Measurements from ENCODE around the gene TEX38. TPM values are rescaled to one million over a fixed set of nuclear protein-coding genes. Genes with fewer than 3 reads are reported as not detected.

TEX38 gene
- total RNA-seq, 1 experiment from 2014 or later = 0.17 TPM

DNA sequence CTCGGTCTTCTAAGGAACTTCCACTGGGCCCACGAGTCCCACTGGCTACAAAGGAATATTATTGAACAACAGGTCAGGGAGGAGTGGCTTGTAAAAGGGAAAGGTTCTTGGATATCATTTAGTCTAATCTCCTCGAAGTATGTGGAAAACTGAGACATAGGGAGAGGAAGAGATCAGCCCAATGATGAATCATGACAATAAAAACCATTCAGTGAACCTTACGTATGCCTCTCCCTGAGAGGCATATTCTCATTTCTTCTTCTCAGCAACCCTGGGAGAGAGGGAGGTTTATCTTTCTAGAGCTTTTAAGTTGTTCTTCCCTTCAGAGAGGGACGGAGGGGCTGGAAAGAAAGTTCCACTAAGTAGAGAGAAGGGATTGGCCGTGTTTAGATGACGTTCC is 49.7 kb upstream of the TEX38 start:
- ChIA-PET CTCF (interaction anchor here (0.6 to 3.7 kb wide), 24 partner anchors 8 to 148 kb away, joined by 3 to 18 read pairs (median 4); partner anchors contain the start of genes ATPAF1, EFCAB14 and MKNK1), POLR2A (interaction anchor here (0.5 to 0.6 kb wide), 2 partner anchors 17 to 58 kb away, joined by 3 read pairs; no protein-coding TSS in a partner anchor)
- Mint-ChIP-seq H3K4me1 (peaks cover 9% of the 10 kb centered on the region), H3K27me3 (ENCODE audit: low read depth) (peaks cover 25% of the 10 kb centered on the region), H3K9me3 (no peaks in the 10 kb centered on the region), H3K36me3 (no peaks in the 10 kb centered on the region), H3K27ac (no peak overlapping the region), H3K4me3 (no peak overlapping the region)
- no peak for TF ChIP-seq IRF2 (CRISPR knock-in tag; IDR thresholded peaks at IDR 0.05; ENCODE audit: borderline replicate concordance, low read depth)
- TF ChIP-seq ELF4 (CRISPR knock-in tag; IDR thresholded peaks at IDR 0.05; ENCODE audit: low read depth) = no peak
- no peak for ATAC-seq
- no peak for DNase-seq (ENCODE audit: low spot score)

DNA sequence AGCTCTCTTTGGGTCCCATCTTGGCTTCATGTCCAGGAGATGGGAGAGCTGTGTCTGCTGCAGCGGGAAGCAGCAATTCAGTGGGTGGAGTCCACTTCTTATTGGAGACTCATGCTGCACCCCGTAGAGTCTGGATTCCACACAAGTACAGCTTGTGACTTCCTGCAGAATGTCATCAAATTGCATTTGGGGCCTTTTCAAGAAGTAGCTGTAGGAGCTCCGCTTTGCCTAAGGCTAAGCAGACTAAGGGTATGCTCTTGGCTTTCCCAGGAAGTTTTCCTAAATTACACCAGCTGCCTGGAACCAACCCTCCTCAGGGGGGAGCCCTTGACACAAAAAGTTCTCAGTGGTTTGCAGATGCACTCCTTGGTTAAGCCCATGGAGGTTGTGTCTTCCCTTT is 49.3 kb upstream of the TEX38 start:
- Mint-ChIP-seq H3K4me3 (no peak overlapping the region), H3K27ac (no peak overlapping the region), H3K9me3 (no peaks in the 10 kb centered on the region), H3K27me3 (ENCODE audit: low read depth) (peaks cover 21% of the 10 kb centered on the region), H3K4me1 (peaks cover 5% of the 10 kb centered on the region), H3K36me3 (no peaks in the 10 kb centered on the region)
- POLR2A ChIA-PET = interaction anchor here (0.5 to 0.6 kb wide), 2 partner anchors 18 to 59 kb away, joined by 3 read pairs; no protein-coding TSS in a partner anchor
- CTCF ChIA-PET = interaction anchor here (0.6 to 3.7 kb wide), 25 partner anchors 8 to 557 kb away, joined by 3 to 18 read pairs (median 4); partner anchors contain the start of genes ATPAF1, EFCAB14 and MKNK1
- ATAC-seq = peak; percentile 93
- peak; percentile 59 for DNase-seq (ENCODE audit: low spot score)
- peak; percentile 23; the same call in 1 of the 2 replicates for TF ChIP-seq CTCF (IDR thresholded peaks at IDR 0.05)
- TF ChIP-seq, protein P1, sequence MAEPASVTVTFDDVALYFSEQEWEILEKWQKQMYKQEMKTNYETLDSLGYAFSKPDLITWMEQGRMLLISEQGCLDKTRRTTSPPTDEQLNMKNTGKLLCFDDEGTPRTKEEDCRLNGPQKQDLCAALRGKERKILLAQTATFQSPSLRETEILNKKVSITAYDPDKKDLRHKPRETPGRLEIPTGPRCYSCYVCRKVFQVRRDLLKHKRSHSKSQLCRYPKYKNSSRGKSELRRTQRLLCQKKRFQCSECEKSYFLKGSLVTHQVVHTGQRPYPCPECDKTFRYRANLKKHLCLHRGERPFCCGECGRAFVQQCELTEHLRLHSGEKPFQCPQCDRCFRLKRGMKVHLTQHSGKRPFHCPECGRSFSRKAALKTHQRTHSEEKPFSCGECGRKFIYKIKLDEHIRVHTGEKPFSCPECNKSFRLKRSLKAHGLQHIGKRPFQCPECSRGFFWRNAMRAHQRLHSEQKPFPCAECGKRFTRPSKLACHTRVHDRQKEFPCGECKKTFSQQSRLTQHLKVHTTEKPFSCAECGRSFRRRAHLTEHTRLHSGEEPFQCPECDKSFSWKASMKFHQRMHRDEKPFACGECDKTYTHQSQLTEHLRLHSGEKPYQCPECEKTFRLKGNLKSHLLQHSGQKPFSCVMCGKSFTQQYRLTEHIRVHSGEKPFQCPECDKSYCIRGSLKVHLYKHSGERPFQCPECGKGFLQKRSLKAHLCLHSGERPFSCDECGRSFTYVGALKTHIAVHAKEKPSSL (CRISPR knock-in tag; conservative IDR thresholded peaks at IDR 0.05) = no peak

- H3K36me3 Mint-ChIP-seq = no peaks in the 10 kb centered on the region
- ChIA-PET CTCF (interaction anchor here (0.9 to 3.7 kb wide), 6 partner anchors 11 to 101 kb away, joined by 3 to 18 read pairs (median 4); partner anchors contain the start of gene MKNK1), POLR2A (interaction anchor here (0.6 to 0.9 kb wide), 2 partner anchors 29 to 95 kb away, joined by 3 read pairs; partner anchors contain the start of gene EFCAB14)
- peaks cover 9% of the 10 kb centered on the region for H3K27me3 Mint-ChIP-seq (ENCODE audit: low read depth)
- no peak overlapping the region for H3K4me3 Mint-ChIP-seq
- TF ChIP-seq, protein P2, sequence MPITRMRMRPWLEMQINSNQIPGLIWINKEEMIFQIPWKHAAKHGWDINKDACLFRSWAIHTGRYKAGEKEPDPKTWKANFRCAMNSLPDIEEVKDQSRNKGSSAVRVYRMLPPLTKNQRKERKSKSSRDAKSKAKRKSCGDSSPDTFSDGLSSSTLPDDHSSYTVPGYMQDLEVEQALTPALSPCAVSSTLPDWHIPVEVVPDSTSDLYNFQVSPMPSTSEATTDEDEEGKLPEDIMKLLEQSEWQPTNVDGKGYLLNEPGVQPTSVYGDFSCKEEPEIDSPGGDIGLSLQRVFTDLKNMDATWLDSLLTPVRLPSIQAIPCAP (CRISPR knock-in tag; IDR thresholded peaks at IDR 0.05) = no peak
- TF ChIP-seq ATF1 (CRISPR knock-in tag; IDR thresholded peaks at IDR 0.05) (no peak), E2F4 (CRISPR knock-in tag; IDR thresholded peaks at IDR 0.05; ENCODE audit: borderline replicate concordance, low read depth) (no peak), OVOL2 (CRISPR knock-in tag; IDR thresholded peaks at IDR 0.05; ENCODE audit: borderline replicate concordance) (no peak)
- TF ChIP-seq, protein P3, sequence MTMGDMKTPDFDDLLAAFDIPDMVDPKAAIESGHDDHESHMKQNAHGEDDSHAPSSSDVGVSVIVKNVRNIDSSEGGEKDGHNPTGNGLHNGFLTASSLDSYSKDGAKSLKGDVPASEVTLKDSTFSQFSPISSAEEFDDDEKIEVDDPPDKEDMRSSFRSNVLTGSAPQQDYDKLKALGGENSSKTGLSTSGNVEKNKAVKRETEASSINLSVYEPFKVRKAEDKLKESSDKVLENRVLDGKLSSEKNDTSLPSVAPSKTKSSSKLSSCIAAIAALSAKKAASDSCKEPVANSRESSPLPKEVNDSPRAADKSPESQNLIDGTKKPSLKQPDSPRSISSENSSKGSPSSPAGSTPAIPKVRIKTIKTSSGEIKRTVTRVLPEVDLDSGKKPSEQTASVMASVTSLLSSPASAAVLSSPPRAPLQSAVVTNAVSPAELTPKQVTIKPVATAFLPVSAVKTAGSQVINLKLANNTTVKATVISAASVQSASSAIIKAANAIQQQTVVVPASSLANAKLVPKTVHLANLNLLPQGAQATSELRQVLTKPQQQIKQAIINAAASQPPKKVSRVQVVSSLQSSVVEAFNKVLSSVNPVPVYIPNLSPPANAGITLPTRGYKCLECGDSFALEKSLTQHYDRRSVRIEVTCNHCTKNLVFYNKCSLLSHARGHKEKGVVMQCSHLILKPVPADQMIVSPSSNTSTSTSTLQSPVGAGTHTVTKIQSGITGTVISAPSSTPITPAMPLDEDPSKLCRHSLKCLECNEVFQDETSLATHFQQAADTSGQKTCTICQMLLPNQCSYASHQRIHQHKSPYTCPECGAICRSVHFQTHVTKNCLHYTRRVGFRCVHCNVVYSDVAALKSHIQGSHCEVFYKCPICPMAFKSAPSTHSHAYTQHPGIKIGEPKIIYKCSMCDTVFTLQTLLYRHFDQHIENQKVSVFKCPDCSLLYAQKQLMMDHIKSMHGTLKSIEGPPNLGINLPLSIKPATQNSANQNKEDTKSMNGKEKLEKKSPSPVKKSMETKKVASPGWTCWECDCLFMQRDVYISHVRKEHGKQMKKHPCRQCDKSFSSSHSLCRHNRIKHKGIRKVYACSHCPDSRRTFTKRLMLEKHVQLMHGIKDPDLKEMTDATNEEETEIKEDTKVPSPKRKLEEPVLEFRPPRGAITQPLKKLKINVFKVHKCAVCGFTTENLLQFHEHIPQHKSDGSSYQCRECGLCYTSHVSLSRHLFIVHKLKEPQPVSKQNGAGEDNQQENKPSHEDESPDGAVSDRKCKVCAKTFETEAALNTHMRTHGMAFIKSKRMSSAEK (CRISPR knock-in tag; IDR thresholded peaks at IDR 0.05; ENCODE audit: borderline replicate concordance) = no peak
- no peaks in the 10 kb centered on the region for H3K9me3 Mint-ChIP-seq
- DNase-seq (ENCODE audit: low spot score) (no peak), ATAC-seq (no peak)
- H3K27ac Mint-ChIP-seq = peak overlapping the region; percentile 24; the same call in 1 of the 2 replicates
- H3K4me1 Mint-ChIP-seq = peaks cover 3% of the 10 kb centered on the region
These were observed 47.7 kb upstream of the TEX38 start for GRCh38 chr1:46623743-46624644.

Data from WTC11 (cell line).